GM12865 (cell line): ENCODE measurements around the gene PPIP5K2.

Experiments
- DNase-seq: peaks from one replicate; pipeline ENCODE4 v3.0.0; 2010; ENCODE audit warnings: low read depth
- H3K4me3 ChIP-seq: 2 replicates; pipeline ENCODE4 v1.5.1; 2011; ENCODE audit warnings: mild to moderate bottlenecking, low read depth, low read length, control low read depth
- TF ChIP-seq, protein P1 (sequence below): IDR thresholded peaks from 2 replicates; pipeline ENCODE4 v1.5.1; 2011; ENCODE audit warnings: low read length, control low read depth, low read depth, inconsistent platforms; ENCODE audit not compliant: insufficient read depth; ENCODE audit errors: missing control alignments

Gene PPIP5K2

DNA sequence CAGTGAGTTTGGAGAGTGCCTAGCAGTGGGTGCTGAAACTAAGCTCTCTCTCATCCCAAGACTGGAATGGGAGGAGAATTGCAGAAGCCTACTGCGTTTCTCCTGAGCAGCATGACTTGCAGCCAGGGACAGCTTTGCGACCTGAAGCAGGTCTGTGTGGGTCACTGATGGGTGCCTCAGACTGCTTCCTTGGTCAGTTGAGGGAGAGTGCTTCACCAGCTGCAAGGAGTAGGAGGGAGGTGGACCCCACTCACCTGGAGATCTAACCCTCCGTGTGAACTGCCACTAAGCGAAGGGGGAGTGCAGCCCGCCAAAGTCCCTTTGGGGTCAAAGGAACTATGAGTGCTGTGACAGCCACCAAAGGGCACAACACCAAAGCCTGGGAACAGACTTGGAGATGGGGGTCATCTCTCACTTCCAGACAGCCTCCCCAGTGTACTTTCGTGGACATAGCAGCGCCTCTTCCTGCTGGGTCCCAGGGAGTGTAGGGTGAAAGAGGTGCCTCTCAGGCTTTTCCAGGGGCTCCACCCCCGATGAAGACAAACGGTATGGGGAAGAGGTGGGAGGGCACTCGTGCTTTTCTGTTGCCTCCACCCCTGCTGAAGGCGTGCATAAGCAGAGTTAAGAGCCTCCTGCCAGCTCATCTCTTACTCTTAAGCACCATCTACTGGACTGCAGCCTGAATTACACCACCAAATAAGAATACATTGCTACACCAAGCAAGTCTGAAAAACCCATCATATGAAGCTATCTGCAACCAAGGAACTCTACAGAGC lies 104.2 kb downstream of the PPIP5K2 start:
- TF ChIP-seq, protein P1, sequence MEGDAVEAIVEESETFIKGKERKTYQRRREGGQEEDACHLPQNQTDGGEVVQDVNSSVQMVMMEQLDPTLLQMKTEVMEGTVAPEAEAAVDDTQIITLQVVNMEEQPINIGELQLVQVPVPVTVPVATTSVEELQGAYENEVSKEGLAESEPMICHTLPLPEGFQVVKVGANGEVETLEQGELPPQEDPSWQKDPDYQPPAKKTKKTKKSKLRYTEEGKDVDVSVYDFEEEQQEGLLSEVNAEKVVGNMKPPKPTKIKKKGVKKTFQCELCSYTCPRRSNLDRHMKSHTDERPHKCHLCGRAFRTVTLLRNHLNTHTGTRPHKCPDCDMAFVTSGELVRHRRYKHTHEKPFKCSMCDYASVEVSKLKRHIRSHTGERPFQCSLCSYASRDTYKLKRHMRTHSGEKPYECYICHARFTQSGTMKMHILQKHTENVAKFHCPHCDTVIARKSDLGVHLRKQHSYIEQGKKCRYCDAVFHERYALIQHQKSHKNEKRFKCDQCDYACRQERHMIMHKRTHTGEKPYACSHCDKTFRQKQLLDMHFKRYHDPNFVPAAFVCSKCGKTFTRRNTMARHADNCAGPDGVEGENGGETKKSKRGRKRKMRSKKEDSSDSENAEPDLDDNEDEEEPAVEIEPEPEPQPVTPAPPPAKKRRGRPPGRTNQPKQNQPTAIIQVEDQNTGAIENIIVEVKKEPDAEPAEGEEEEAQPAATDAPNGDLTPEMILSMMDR: peak; percentile 72
- peak; percentile 79 for DNase-seq
- no peak overlapping the region for H3K4me3 ChIP-seq

DNA sequence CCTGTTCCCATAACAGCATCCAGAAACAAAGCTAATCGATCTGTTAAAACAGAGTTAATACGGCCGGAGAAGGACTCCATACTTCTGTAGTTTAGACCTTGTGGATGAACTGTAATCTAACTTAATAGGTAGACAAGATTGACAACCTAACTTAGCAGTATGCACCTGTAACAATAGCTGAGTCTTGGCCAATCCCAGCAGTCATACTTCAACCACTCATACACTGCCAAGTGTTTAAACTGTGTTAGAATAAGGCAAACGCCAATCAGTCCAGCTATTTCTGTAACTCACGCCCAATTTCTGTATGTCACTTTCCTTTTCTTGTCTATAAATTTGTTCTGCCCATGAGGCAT lies 104.8 kb downstream of the PPIP5K2 start:
- no peak for DNase-seq
- TF ChIP-seq, protein P1: no peak
- H3K4me3 ChIP-seq: no peak overlapping the region

DNA sequence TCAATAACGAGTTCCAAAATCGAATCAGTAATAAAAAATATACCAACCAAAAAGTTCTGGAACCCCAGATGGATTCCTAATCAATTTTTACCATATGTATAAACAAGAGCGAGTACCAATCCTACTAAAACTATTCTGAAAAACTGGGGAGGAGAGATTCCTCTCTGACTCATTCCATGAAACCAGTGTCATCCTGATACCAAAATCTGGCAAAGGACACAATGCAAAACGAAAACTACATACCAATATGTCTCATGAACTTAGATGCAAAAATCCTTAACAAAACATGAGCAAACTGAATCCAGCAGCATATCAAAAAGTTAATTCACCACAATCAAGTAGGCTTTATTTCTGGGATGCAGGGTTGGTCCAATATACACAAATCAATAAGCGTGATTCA lies 108.0 kb downstream of the PPIP5K2 start:
- TF ChIP-seq, protein P1: no peak
- no peak overlapping the region for H3K4me3 ChIP-seq
- DNase-seq: no peak

GRCh38 chr5:103228588-103228987 lies 108.5 kb downstream of the PPIP5K2 start:
- TF ChIP-seq, protein P1: no peak
- peak; percentile 11 for DNase-seq
- H3K4me3 ChIP-seq: no peak overlapping the region

GRCh38 chr5:103232393-103232999 lies 112.4 kb downstream of the PPIP5K2 start:
- TF ChIP-seq, protein P1: peak; percentile 69
- peak; percentile 59 for DNase-seq
- H3K4me3 ChIP-seq: no peak overlapping the region

GRCh38 chr5:103234239-103234975 lies 114.3 kb downstream of the PPIP5K2 start:
- no peak overlapping the region for H3K4me3 ChIP-seq
- no peak for DNase-seq
- TF ChIP-seq, protein P1: no peak
